Endometrial microvascular endothelial cells (primary cell): Measurements from ENCODE around the gene HNRNPA1. TPM values are rescaled to one million over a fixed set of nuclear protein-coding genes. Genes with fewer than 3 reads are reported as not detected.
"Not testable (repeated sequence)": the region's sequence is repeated elsewhere in the genome, so short reads cannot be mapped to it uniquely, and the experiment has no call there.

Source experiments
- in situ Hi-C: cut with HindIII; loops from 2 replicates; pipeline ENCODE4 v1.10.0; 2017; ENCODE audit warnings: low sequenced_read_pairs, low pct_unique_long_range_greater_than_20kb; ENCODE audit errors: inconsistent ontology term
- total RNA-seq: library from RNA; depleted of rRNA; stranded (reverse); fragments of >200 nt; gene quantifications from one replicate; pipeline ENCODE4 v1.2.3, GENCODE V29; 2015; ENCODE audit errors: inconsistent ontology term

Gene HNRNPA1
- 737 TPM for total RNA-seq

DNA sequence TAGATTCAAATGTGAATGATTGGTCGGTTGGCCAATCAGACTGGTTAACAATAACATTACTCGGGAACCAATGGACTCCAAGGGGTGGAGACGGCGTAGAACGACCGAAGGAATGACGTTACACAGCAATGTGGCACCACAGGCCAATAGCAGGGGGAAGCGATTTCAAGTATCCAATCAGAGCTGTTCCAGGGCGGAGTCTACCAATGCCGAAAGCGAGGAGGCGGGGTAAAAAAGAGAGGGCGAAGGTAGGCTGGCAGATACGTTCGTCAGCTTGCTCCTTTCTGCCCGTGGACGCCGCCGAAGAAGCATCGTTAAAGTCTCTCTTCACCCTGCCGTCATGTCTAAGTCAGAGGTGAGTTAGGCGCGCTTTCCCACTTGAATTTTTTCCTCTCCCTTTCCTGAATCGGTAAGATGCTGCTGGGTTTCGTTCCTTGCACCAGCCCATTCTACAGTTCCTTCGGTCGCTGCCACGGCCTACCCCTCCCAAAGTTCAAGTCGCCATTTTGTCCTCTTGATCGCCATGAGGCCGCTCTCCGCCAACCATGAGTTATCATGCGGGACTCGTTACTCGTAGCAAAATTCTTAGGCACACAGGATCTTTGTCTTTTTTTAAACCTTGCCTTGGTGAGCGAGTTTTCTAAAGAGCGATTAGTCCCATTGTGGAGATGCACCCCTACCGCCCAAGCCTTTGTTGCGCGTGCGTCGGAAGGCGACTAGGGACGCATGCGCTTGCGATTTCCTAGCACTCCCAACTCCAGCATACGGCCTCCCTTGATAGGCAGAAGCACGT lies at the start of gene HNRNPA1:
HNRNPA1 (plus strand) TSS at position 259 of the 793 bp plus-strand sequence; CDS start at position 341, 82 bp downstream.
- in situ Hi-C loops: no loop called here

- in situ Hi-C loops: not testable (repeated sequence)
These were observed 49.3 kb upstream of the HNRNPA1 start for GRCh38 chr12:54231269-54231668.

GRCh38 chr12:54232790-54233189 lies 47.7 kb upstream of the HNRNPA1 start:
- in situ Hi-C loops: no loop called here

- in situ Hi-C loops: no loop called here
These were observed 42.0 kb upstream of the HNRNPA1 start for GRCh38 chr12:54238531-54238930.

- in situ Hi-C loops: no loop called here
These were observed 40.9 kb upstream of the HNRNPA1 start for GRCh38 chr12:54239620-54240019.

DNA sequence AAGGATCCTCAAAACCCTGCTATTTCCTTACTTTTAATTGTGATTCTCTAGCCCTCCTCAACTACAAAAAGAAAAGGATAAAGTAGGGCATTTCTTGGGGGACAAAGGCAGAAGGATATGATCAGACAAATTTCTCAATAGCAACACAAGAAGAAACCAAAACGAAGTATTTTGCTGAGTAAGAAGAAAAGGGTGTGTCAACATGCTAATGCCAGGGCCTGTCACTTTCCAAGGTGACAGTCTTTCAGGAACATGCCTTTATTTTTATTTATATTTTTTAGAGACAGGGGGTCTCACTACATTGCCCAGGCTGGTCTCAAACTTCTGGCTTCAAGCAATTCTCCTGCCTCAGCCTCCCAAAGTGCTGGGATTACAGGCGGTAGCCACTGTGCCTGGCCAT lies 40.4 kb upstream of the HNRNPA1 start:
- in situ Hi-C loops: no loop called here

DNA sequence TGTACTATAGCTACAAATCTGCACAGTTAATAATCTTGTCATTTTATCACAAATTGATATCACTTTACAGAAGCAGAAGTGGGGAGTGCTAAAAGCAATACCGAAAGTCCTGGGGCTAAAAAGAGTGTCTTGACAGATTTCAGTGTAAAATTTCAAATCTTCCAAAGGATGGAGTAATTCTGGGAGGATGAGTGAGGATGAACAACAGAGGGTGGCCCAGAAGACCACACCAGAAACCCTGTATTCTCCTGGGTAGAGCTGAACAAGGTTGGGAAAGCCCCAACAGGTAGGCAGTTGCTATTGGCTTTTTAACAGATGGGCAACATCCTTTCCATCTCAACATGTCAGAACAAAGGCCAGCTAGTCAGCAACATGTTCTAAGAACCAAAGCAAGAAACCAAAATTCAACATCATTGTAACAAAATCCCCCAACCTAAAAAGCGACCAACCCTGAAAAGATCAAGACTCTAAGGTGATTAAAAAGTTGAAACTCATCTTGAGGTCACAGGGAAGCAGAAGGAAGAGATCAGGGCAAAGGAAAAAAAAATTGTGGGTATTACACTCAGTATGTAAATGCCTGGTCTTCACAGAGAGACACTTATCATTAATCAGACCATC lies 39.4 kb upstream of the HNRNPA1 start:
- in situ Hi-C loops: no loop called here

GRCh38 chr12:54246011-54246641 lies 34.4 kb upstream of the HNRNPA1 start:
- in situ Hi-C loops: no loop called here

GRCh38 chr12:54249489-54249888 lies 31.0 kb upstream of the HNRNPA1 start:
- in situ Hi-C loops: no loop called here

- in situ Hi-C loops: no loop called here
These were observed 28.8 kb upstream of the HNRNPA1 start for GRCh38 chr12:54251667-54252284.

- in situ Hi-C loops: no loop called here
These were observed 27.3 kb upstream of the HNRNPA1 start for GRCh38 chr12:54253240-54253639.

DNA sequence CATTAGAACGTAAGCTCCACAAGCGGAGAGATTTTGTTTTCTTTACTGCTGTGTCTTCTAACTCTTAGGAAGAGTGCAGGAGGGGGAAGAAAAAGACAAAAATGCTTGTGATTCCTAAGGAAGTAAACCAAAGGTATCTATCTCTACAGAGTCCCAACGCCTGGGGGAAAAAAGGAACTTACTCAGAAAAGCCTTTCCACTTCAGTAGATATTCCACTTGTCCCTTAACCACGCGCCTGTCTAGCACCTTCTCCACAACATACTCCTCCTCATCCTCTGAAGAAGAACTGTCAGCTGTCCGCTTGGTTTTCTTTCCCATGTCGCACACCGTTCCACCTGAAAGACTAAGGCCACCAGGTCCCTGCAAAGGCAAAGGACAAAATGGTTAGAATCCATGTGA lies 23.2 kb upstream of the HNRNPA1 start:
- in situ Hi-C loops: no loop called here

- in situ Hi-C loops: no loop called here
These were observed 22.3 kb upstream of the HNRNPA1 start for GRCh38 chr12:54258201-54258681.

- in situ Hi-C loops: no loop called here
These were observed 21.1 kb upstream of the HNRNPA1 start for GRCh38 chr12:54259194-54260011.

DNA sequence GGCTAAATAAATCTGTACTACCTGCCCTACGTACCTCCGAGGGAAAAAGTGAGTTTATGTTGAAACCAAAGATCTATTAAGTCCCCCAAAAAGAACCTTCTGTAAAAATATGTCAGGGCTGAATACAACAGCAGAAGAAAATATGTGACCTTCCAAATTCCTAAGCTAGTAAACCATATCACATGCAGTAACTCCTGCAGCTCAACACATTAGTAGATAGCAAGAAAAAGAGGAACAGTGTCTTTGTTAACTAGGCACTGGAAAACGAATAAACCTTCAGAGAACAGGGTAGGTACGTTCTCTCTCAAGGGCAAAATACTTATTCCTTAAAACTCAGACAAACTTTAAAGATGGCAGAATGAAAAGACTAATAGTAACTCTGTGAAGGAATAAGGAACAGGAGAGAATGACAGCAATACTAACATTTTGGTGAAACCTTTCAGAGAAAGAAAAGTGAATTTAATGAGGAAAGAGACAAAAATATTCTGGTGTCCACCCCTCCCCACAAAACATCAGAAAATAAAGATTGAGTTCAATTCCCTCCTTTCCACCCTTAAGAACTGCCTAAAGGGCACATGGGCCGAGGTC lies 18.6 kb upstream of the HNRNPA1 start:
- in situ Hi-C loops: no loop called here

- in situ Hi-C loops: no loop called here
These were observed 18.1 kb upstream of the HNRNPA1 start for GRCh38 chr12:54262403-54262925.

DNA sequence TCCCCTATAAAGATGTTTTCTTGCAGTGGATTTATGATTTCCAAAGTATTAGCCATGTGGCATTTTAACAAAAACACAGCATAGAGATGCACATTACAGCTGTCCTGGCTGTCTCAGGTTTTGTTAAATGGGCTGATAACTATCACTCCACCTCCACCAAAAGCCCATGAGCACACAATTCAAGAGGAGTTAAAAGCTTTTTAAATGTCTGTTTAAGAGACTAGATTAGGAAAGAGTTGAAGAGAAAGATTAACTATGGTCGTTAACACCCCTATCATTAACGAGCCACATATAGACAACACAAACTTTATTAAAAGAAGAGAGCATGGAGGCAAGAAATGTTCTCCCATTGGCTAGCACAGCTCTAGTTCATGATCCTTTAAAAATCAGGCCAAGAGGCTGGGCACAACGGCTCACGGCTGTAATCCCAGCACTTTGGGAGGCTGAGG lies 15.1 kb upstream of the HNRNPA1 start:
- in situ Hi-C loops: no loop called here

DNA sequence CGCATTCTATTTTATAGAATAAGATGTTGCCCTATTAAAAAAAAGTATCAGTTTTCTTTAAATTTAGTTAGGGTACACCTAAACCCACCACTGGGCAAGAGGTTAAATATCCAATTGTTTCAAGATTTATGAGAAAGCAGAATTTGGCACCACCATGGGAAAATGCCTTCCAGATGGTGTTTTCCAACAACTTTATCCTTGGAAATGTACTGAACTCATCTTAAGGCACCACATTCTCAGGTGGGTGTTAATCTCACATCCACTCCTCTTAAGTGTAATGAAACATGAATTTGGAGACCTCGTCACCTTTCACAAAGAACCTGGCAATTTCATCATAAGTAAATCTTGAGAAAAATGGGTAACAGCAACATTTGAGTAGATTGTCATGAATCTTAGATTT lies 13.7 kb upstream of the HNRNPA1 start:
- in situ Hi-C loops: no loop called here
